Kidney tubule cell (primary cell): ENCODE results near the gene LRP2BP.

Source experiments
- DNase-seq: peaks from one replicate; pipeline ENCODE4 v3.0.0-alpha.2; 2018; ENCODE audit warnings: low spot score

Gene LRP2BP

DNA sequence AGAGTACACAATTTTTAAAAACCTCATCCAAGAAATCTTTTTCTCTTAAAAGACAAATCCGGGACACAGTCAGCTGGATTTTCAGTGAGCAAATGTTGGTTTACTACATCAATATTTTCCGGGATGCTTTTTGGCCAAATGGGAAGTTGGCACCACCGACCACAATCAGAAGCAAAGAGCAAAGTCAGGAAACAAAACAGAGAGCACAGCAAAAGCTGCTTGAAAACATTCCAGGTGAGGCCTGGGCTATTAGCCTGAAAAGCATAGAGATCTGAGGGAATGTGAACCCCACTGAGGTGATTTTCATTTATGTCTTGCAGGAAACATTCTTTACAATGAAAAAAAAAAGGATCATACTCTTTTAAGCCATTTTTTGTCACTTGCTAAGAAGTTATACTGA, 33.9 kb downstream of the LRP2BP start:
- DNase-seq = no peak

DNA sequence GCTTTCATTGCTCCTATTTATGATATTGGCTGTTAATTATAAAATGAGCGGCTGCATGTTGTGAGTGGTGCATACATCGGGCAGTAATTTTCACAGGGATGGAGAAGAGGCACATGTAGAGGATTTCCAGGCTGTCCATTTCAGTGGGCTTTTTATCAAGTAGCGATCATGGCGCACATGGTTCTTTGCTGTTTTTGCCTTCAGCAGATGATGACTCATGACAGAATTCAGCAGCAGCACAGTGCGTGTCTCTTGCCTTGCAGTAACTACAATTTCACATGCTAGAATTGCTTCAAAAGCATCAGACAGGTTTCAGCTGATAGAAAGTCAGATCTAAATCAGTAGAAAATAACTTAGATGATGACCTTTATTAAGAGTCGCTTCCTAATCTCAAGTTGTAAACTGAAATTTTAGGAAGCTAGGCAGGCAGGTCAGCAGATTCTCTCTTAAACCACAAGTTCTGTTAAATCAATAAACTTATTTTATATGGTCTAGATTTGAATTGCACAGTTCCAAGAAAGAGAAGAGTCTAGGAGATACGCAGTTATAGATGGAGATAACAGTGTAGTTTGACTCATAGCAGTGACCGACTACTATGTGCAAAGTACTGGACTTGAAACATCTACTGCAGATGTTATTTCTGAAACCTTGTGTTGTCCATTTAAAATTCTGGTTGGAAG, 35.8 kb downstream of the LRP2BP start:
- DNase-seq = no peak

GRCh38 chr4:185358959-185359358, 36.8 kb downstream of the LRP2BP start:
- no peak for DNase-seq

- peak; percentile 2 for DNase-seq
Measured at GRCh38 chr4:185358514-185358913, 37.2 kb downstream of the LRP2BP start.

DNA sequence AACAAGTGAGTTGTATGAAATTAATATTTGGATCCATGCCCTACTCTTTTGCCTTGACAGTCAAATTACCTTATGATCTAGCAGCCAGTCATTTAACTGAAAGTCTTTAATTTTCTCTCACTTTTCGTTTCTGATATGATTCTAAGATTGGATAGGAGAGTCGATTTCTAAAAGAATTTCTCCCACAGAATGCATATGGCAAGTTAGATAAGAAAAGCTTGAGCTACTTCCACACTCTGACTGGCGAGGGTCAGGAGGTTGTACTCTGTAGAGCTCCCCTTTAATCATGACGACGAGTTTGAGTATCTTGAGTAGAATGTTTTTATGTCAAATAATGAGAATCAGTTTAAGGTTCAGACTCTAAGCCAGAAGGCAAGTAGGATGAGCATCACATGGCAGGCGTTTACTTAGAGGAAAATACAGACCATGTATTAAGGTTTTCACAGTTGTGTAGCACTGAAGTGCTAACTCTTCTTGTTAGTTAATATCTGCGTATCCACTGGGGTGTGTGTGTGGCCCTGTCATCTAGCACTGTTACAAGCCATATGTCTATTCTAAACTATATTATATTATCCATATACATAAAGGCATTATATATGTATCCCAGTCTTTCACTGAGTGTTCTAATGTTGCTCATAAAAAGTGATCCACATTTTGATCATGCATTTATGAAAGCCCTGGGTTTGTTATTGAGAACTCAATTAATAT, 37.8 kb downstream of the LRP2BP start:
- no peak for DNase-seq

DNA sequence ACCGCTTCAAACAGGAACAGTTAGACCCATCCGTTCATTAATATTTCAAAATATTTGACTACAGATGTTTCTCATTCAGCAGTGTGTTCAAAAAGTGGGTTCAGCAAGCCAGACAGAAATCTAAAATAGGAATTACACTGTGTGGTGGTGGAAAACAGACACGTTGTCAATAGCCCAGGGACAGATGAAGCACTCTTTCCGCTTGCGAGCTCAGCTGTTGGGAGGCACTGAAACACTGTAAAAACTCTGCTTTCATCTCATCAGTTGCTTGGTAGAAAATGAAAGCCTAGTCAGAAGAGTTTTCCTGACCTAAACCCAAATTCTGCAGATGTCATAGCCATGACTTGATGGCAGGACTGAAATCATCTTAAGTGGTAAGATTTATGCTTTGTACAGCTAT, 38.5 kb downstream of the LRP2BP start:
- no peak for DNase-seq

- DNase-seq = no peak
Measured at GRCh38 chr4:185352741-185353140, 43.0 kb downstream of the LRP2BP start.

GRCh38 chr4:185352202-185352601, 43.5 kb downstream of the LRP2BP start:
- no peak for DNase-seq

- DNase-seq = no peak
Measured at GRCh38 chr4:185351691-185352090, 44.0 kb downstream of the LRP2BP start.

- DNase-seq = no peak
Measured at GRCh38 chr4:185346975-185347601, 48.6 kb downstream of the LRP2BP start.

- no peak for DNase-seq
Measured at GRCh38 chr4:185344743-185345538, 50.8 kb downstream of the LRP2BP start.

GRCh38 chr4:185343726-185344581, 51.8 kb downstream of the LRP2BP start:
- DNase-seq = no peak

DNA sequence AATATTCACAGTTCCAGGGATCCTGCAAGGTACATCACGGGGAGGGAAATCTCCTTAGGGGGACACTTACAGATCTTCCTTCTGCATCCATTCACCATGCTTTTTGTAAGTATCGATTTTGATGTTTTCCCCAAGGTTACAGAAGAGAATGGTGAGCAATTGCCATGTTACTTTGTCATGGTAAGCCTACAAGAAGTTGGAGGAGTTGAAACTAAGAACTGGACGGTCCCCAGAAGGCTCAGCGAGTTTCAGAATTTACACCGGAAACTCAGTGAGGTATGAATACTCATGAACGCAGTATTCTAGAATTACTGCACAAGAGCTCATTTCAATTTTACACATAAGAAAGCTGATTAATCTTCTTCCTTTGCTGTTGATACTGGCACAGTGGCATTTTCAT, 53.9 kb downstream of the LRP2BP start:
- no peak for DNase-seq

DNA sequence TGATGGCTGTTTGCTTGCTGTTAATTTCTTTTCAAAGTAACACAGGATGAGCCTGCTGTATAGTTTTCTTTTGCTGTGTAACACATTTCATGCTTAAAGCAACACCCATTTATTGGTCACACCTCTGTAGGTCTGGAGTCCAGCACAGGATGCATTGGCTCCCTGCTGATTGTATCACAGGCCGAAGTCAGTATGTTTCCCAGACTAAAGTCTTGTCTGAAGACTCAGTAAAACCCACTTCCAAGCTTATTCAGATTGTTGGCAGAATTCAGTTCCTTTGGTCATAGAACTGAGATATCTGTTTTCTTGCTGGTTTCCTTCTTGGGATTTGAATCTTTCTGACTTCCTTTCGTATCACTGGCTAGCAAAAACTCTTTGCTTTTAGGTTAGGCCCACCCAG, 54.3 kb downstream of the LRP2BP start:
- no peak for DNase-seq

- DNase-seq = no peak
Measured at GRCh38 chr4:185339941-185340340, 55.8 kb downstream of the LRP2BP start.

- DNase-seq = peak; percentile 68
Measured at GRCh38 chr4:185335579-185335978, 60.1 kb downstream of the LRP2BP start.

DNA sequence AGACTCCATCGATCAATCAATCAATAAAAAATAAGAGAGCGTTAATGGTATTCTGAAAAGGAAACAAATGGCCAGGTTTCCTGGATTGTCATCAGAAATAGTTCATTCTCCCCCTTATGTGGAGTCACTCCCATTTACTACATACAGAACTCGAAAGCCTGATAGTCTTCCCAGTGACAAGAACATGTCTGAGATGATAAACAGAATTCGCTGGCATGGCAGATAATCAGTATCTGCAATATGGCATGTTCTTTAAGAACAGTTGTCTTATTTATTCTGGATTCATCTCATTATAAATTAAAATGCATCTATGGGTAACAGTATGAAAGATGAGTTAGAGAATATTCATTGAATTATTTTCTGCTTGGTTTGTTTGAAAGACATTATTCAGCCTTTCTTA, 61.4 kb downstream of the LRP2BP start:
- DNase-seq = no peak

DNA sequence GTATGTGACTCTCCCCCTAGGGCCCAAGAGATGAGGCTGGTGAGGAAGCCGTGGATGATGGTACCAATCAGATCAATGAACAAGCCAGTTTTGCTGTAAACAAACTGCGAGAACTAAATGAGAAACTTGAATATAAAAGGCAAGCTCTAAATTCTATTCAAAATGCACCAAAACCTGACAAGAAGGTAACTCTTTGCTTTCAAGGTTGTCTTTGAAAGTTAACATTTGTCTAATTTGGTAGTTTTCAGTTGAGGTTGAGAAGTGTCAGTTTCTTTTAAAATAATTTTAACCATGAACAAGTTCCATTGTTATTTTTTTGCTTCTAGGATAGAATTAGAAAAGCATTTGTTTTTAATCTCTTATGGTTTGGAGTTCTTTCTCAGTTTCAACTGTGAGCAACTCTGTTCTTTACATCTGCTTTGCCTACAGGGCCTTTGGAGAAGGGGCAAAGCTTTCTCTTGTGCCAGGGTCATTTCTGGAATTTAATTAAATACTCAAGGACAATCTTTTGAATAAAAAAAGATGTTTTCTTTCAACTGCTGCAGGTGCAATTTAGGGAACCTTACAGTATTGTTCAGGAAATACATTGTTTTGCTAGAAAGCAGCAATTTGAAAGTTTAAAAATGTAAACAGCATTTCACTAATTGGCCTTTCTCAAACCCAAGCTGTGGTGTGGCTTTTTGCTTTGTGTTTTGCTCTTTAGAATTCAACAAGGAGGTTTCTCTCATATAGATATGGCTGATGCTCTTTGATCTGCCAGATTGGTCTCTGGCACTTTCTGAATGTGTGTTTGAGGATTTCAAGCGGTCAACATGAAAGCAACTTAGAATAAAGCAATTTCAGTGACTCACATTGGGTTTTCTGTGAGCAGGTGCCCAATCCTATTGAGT, 62.9 kb downstream of the LRP2BP start:
- no peak for DNase-seq

- peak; percentile 28 for DNase-seq
Measured at GRCh38 chr4:185329879-185330510, 65.7 kb downstream of the LRP2BP start.

- no peak for DNase-seq
Measured at GRCh38 chr4:185328586-185328985, 67.1 kb downstream of the LRP2BP start.
